ENCODE results near the gene SHFL. TPM values are rescaled to one million over a fixed set of nuclear protein-coding genes. Genes with fewer than 3 reads are reported as not detected.

Gene SHFL
- total RNA-seq, 2 experiments from 2014 or later: 21.9 to 28.5 TPM

- H3K36me3 ChIP-seq (ENCODE audit: insufficient read depth, low read length): peaks cover 78% of the 10 kb centered on the region
- peaks cover 19% of the 10 kb centered on the region; the same call in 1 of the 2 replicates for H3K79me2 ChIP-seq (ENCODE audit: insufficient read depth, low read depth, low read length)
Observed at GRCh38 chr19:10114651-10115391, 28.7 kb downstream of the SHFL start.

DNA sequence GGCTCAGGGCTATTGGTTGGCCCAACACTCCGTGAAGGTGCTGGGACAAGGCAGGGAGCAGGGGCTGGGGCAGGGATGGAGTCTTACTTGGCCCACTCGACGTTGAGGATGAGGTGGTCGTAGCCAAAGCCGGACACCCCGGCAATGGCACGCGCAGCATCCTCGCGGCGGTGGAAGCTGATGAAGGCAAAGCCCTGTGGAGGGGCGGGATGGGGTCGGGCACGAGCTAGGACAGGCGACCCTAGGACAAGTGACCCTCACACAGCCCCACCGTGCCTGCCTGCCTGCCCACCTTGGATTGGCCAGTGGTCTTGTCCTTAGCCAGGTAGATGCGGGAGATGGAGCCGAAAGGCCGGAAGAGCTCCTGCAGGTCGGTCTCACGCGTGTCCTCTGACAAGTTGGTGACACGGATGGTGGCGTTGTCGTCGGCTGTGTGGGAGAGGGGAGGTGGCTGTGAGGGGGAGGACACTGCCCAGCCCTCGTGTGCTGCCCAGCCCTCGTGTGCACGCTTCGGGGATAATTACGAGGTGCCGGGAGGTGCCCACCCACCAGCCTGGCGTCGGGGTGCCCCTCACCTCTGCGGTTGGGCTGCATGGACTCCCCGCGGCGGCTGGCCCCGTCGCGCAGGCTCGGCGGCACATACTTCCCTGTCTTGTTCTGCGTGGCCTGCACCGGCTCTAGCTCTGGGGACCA lies 29.4 kb downstream of the SHFL start:
- H3K4me2 ChIP-seq (ENCODE audit: low read length): no peak overlapping the region
- H3K9me3 ChIP-seq (ENCODE audit: low read length): no peaks in the 10 kb centered on the region
- H3K4me3 ChIP-seq (ENCODE audit: low read depth, low read length, poor library complexity, severe bottlenecking): no peak overlapping the region
- H3K27ac ChIP-seq (ENCODE audit: low read depth, low read length, poor library complexity, severe bottlenecking): no peak overlapping the region
- H3K4me1 ChIP-seq (ENCODE audit: insufficient read depth, low read length, poor library complexity, severe bottlenecking): peaks cover 29% of the 10 kb centered on the region
- H3K36me3 ChIP-seq (ENCODE audit: insufficient read depth, low read length): peaks cover 71% of the 10 kb centered on the region
- DNase-seq (ENCODE audit: low spot score): no peak
- CTCF ChIA-PET (ENCODE audit: unreplicated experiment): interaction anchor here (0.5 kb wide), 1 partner anchor 28 kb away, joined by 3 read pairs; no protein-coding TSS in a partner anchor
- H3K9me2 ChIP-seq (ENCODE audit: insufficient read depth, low read length): no peaks in the 10 kb centered on the region
- POLR2A ChIA-PET: no interaction called here
- H2AFZ ChIP-seq (ENCODE audit: low read length): no peak overlapping the region
- peaks cover 19% of the 10 kb centered on the region; the same call in 1 of the 2 replicates for H3K79me2 ChIP-seq (ENCODE audit: insufficient read depth, low read depth, low read length)
- intact Hi-C loops (cut with micrococcal nuclease; ENCODE audit: unreplicated experiment): no loop called here
- BruUV-seq (replicated peaks): TSS peak; percentile 6
- TF ChIP-seq CTCF (conservative IDR thresholded peaks at IDR 0.05; ENCODE audit: low read length) (no peak), EZH2phosphoT487 (IDR thresholded peaks at IDR 0.05; ENCODE audit: borderline replicate concordance, low read depth, low read length) (no peak)
- no peaks in the 10 kb centered on the region for H4K20me1 ChIP-seq (ENCODE audit: insufficient read depth, low read length)

More at GRCh38 chr19:10114651-10115391, 28.7 kb downstream of the SHFL start:
- Histone ChIP-seq H3K4me1 (ENCODE audit: insufficient read depth, low read length, poor library complexity, severe bottlenecking) (peaks cover 29% of the 10 kb centered on the region), H2AFZ (ENCODE audit: low read length) (no peak overlapping the region), H3K4me2 (ENCODE audit: low read length) (no peak overlapping the region), H4K20me1 (ENCODE audit: insufficient read depth, low read length) (no peaks in the 10 kb centered on the region), H3K9me3 (ENCODE audit: low read length) (no peaks in the 10 kb centered on the region), H3K4me3 (ENCODE audit: low read depth, low read length, poor library complexity, severe bottlenecking) (no peak overlapping the region), H3K9me2 (ENCODE audit: insufficient read depth, low read length) (no peaks in the 10 kb centered on the region), H3K27ac (ENCODE audit: low read depth, low read length, poor library complexity, severe bottlenecking) (no peak overlapping the region)
- TF ChIP-seq CTCF (conservative IDR thresholded peaks at IDR 0.05; ENCODE audit: low read length): no peak
- no peak for TF ChIP-seq EZH2phosphoT487 (IDR thresholded peaks at IDR 0.05; ENCODE audit: borderline replicate concordance, low read depth, low read length)
- BruUV-seq (replicated peaks): no TSS peak
- intact Hi-C loops (cut with micrococcal nuclease; ENCODE audit: unreplicated experiment): loop anchor here (5.0 kb wide), 1 partner anchor 183 kb away; no protein-coding TSS in a partner anchor
- DNase-seq (ENCODE audit: low spot score): no peak
- CTCF ChIA-PET (ENCODE audit: unreplicated experiment): no interaction called here
- POLR2A ChIA-PET: no interaction called here
